ENCODE measurements around the gene ATG7. TPM values are rescaled to one million over a fixed set of nuclear protein-coding genes. Genes with fewer than 3 reads are reported as not detected.

Gene ATG7
- total RNA-seq, 1 donor from 2014 or later: 51.7 TPM

GRCh38 chr3:11552289-11553264 is 280.4 kb downstream of the ATG7 start:
- Mint-ChIP-seq H3K27ac (no peak overlapping the region), H3K36me3 (ENCODE audit: low read depth) (peaks cover 36% of the 10 kb centered on the region), H3K4me1 (peaks cover 21% of the 10 kb centered on the region), H3K9me3 (no peaks in the 10 kb centered on the region), H3K27me3 (no peaks in the 10 kb centered on the region), H3K4me3 (no peak overlapping the region)
- CTCF ChIA-PET: no interaction called here
- DNase-seq (no peak), ATAC-seq (ENCODE audit: low read depth) (no peak)
- intact Hi-C loops (cut with micrococcal nuclease): no loop called here
- POLR2A ChIA-PET: no interaction called here
- TF ChIP-seq CTCF (IDR thresholded peaks at IDR 0.05): no peak

- ChIA-PET POLR2A (no interaction called here), CTCF (no interaction called here)
- DNase-seq (no peak), ATAC-seq (ENCODE audit: low read depth) (no peak)
- TF ChIP-seq CTCF (IDR thresholded peaks at IDR 0.05): no peak
- no peak overlapping the region for H3K4me3 Mint-ChIP-seq
- no peaks in the 10 kb centered on the region for H3K27me3 Mint-ChIP-seq
- H3K27ac Mint-ChIP-seq: no peak overlapping the region
- peaks cover 47% of the 10 kb centered on the region for H3K36me3 Mint-ChIP-seq (ENCODE audit: low read depth)
- peaks cover 19% of the 10 kb centered on the region for H3K4me1 Mint-ChIP-seq
- intact Hi-C loops (cut with micrococcal nuclease): no loop called here
- no peaks in the 10 kb centered on the region for H3K9me3 Mint-ChIP-seq
Observed at GRCh38 chr3:11553436-11554235, 281.4 kb downstream of the ATG7 start.

GRCh38 chr3:11554236-11554610 is 282.0 kb downstream of the ATG7 start:
- no peaks in the 10 kb centered on the region for H3K27me3 Mint-ChIP-seq
- TF ChIP-seq CTCF (IDR thresholded peaks at IDR 0.05): no peak
- H3K36me3 Mint-ChIP-seq (ENCODE audit: low read depth): peaks cover 52% of the 10 kb centered on the region
- ChIA-PET CTCF (no interaction called here), POLR2A (no interaction called here)
- no peak overlapping the region for H3K4me3 Mint-ChIP-seq
- no peak for ATAC-seq (ENCODE audit: low read depth)
- intact Hi-C loops (cut with micrococcal nuclease): no loop called here
- no peak for DNase-seq
- H3K9me3 Mint-ChIP-seq: no peaks in the 10 kb centered on the region
- H3K27ac Mint-ChIP-seq: no peak overlapping the region
- H3K4me1 Mint-ChIP-seq: peaks cover 14% of the 10 kb centered on the region

- Mint-ChIP-seq H3K27ac (no peak overlapping the region), H3K4me3 (no peak overlapping the region), H3K9me3 (no peaks in the 10 kb centered on the region), H3K4me1 (peaks cover 10% of the 10 kb centered on the region), H3K36me3 (ENCODE audit: low read depth) (peaks cover 56% of the 10 kb centered on the region), H3K27me3 (no peaks in the 10 kb centered on the region)
- TF ChIP-seq CTCF (IDR thresholded peaks at IDR 0.05): no peak
- intact Hi-C loops (cut with micrococcal nuclease): no loop called here
- CTCF ChIA-PET: no interaction called here
- ATAC-seq (ENCODE audit: low read depth) (no peak), DNase-seq (no peak)
- POLR2A ChIA-PET: no interaction called here
Observed at GRCh38 chr3:11554666-11555065, 282.5 kb downstream of the ATG7 start.

GRCh38 chr3:11555211-11555782 is 283.1 kb downstream of the ATG7 start:
- Mint-ChIP-seq H3K9me3 (no peaks in the 10 kb centered on the region), H3K4me3 (no peak overlapping the region), H3K36me3 (ENCODE audit: low read depth) (peaks cover 62% of the 10 kb centered on the region), H3K4me1 (peaks cover 4% of the 10 kb centered on the region), H3K27ac (no peak overlapping the region), H3K27me3 (no peaks in the 10 kb centered on the region)
- no peak for TF ChIP-seq CTCF (IDR thresholded peaks at IDR 0.05)
- ATAC-seq (ENCODE audit: low read depth): no peak
- intact Hi-C loops (cut with micrococcal nuclease): no loop called here
- no peak for DNase-seq
- POLR2A ChIA-PET: no interaction called here
- CTCF ChIA-PET: no interaction called here

Measured in activated B cell treated with CpG ODN at 0.5 μM for 24 hours (primary cell).